HEK293T (cell line): ENCODE data around the gene EPHX1.

ENCODE experiments used
- CTBP1 ChIP-seq: fragments of 450-650 bp; IDR thresholded peaks from 2 replicates; pipeline ENCODE4 v1.6.1; 2016; ENCODE audit warnings: borderline replicate concordance
- FOXK2 ChIP-seq: fragments of 450-650 bp; IDR thresholded peaks from 2 replicates; pipeline ENCODE4 v1.6.1; 2016; ENCODE audit warnings: mild to moderate bottlenecking
- PKNOX1 ChIP-seq: fragments of 450-650 bp; IDR thresholded peaks from 2 replicates; pipeline ENCODE4 v1.6.1; 2016
- SP1 ChIP-seq: fragments of 450-650 bp; IDR thresholded peaks from 2 replicates; pipeline ENCODE4 v1.6.1; 2017

GRCh38 chr1:225863167-225863566 lies 53.2 kb downstream of the EPHX1 start:
- TF ChIP-seq PKNOX1, result no peak
- TF ChIP-seq CTBP1, result no peak
- no peak for TF ChIP-seq FOXK2
- TF ChIP-seq SP1, result no peak
